Loucy (cell line): ENCODE data around the gene CTNNBL1.

ENCODE experiments used
- CTCF ChIP-seq: fragments of 200-600 bp; sonication (generic); conservative IDR thresholded peaks from 2 replicates; pipeline ENCODE4 v1.5.1; 2014; ENCODE audit warnings: mild to moderate bottlenecking, antibody characterized with exemption, low read length
- EZH2phosphoT487 ChIP-seq: fragments of 200-600 bp; IDR thresholded peaks from 2 replicates; pipeline ENCODE4 v1.6.1; 2018; ENCODE audit warnings: antibody characterized with exemption, mild to moderate bottlenecking, moderate library complexity, borderline replicate concordance

GRCh38 chr20:37669773-37670236, 24.0 kb upstream of the CTNNBL1 start:
- no peak for TF ChIP-seq CTCF
- no peak for TF ChIP-seq EZH2phosphoT487
